GM21515 (cell line): ENCODE data around the gene TAAR2.
"Not testable (repeated sequence)": the region's sequence is repeated elsewhere in the genome, so short reads cannot be mapped to it uniquely, and the experiment has no call there.

Source experiments
- ATAC-seq: cut with Tn5 transposase; IDR thresholded peaks from one replicate; pipeline ENCODE4 v1.9.1; 2021; ENCODE audit not compliant: unreplicated experiment

Gene TAAR2

DNA sequence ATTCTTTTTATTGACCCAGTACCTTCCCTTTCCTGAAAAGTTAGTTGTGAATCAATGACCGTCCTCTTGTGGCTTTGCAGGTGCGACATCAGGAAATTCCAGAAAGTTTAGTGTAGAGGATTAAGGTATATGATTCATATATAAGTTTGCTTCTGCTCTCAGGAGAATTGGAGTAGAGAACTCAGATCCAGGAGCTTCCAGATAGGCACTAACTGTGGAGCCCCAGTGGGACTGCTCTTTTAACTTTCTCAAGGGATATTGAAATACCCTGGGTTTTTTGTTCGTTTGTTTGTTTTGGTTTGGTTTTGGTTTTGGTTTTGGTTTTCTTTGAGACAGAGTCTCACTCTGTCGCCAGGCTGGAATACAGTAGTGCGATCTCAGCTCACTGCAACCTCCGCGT is 9.5 kb downstream of the TAAR2 start:
- peak; percentile 65 for ATAC-seq

DNA sequence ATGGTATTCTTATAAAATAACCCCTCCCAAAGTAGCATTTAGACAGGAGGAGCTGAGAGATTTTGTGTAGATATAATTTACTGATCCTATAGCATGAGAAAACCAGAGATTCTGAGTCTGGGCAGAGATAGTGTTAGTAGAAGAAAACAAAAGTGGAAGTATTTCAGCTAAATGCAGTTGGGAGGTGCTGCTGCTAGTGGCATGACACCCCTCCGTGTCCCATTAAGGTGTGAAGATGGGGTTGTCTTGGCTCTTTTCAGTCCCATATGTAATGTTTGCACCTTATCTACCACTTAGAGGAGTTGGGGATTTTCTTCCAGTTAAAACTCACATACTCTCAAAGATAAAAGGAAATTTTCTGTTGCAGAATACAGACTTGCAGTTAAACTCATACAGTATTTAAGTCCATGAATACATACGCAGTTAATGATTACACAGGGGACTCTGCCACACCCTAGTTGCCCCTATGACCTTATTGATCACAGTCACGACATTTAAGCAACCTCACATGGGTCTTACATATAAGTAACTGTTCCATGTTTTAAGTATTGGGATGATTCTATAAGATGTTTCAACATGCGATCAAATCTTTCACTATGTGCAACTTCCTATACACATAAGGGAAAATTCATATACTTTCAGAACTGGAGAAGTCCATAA is 11.5 kb downstream of the TAAR2 start:
- ATAC-seq, result no peak

DNA sequence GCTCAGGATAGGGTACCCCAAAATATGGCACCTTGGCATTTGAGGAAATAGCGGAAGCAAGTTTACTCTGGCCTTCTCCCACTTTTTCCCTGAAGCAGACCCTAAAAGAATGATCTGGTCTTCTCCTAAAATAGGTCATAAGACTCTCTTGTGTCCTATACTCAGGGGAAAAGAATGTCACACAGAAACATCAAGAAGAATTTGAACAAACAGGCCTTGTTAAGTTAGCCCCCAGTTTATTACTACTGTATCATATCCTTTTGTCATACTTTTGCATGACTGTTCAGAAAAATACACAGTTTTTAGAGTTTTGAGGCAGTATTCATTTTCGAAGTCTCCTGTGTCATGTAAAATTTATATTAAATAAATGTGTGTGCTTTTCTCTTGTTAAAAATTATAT is 12.5 kb downstream of the TAAR2 start:
- ATAC-seq, result no peak

DNA sequence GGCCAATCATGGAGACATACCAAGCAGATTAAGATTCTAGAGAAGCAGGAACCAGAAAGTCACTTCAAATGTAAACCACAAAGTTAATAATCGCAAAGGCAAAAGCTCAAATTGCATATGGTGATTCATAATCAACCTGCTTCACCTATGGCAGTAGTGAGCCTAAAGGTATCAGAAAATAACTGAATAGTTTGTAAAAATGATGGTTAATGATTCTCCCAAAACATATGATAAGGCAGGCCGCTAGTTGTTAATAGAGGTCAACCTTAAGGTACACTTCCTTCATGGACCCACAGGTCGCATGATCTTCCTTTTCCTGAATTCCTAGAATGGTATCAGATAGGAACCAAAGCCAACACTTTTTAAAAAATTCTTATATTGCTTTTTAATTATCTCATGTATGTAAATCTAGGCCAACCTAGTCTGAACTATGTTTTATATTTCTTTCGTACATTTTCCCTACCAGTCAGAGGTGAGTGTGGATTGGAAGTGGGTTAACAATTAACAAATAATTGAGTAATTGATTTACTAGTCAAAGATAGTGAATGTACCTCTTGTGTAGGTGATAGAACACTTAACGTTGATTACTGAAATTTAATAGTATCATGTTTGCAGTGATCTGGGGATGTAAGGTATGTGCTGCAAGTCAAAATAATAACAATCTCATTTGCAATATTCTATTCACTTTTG is 16.4 kb downstream of the TAAR2 start:
- no peak for ATAC-seq

DNA sequence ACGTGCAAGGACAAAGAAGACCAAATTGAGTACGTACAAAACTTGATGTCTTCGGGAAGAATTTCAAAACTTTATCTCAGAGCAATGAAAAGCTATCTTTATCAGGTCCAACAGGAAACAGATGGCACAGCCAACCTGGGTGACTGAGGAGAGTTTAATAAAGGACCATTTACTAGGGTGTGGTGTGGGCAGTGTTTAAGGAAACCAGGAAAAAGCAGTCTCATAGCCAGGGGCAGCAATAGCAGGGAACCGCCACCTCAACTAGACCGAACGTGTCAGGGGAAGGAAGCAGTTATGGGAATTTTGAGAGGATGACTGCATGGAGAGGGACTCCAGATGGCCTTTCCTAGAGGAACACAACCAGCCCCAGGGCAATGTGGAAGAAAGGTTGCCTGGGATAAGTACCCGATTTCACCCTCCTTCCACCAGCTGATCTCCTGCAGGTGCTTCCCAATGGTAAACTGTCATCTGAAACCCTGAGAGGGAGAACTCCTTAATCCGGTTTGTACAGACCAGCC is 19.4 kb downstream of the TAAR2 start:
- ATAC-seq, result no peak

DNA sequence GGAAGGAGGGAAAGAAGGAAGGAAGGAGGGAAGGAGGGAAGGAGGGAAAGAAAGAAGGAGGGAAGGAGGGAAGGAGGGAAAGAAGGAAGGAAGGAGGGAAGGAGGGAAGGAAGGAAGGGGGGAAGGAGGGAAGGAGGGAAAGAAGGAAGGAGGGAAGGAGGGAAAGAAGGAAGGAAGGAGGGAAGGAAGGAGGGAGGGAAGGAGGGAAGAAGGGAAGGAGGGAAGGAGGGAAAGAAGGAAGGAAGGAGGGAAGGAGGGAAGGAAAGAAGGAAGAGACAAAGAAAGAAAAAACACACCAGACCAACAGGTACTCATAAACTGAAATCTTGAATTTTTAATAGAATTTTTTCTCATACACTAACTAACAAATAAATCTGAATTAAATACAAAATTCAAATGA is 23.2 kb downstream of the TAAR2 start:
- ATAC-seq, result not testable (repeated sequence)

DNA sequence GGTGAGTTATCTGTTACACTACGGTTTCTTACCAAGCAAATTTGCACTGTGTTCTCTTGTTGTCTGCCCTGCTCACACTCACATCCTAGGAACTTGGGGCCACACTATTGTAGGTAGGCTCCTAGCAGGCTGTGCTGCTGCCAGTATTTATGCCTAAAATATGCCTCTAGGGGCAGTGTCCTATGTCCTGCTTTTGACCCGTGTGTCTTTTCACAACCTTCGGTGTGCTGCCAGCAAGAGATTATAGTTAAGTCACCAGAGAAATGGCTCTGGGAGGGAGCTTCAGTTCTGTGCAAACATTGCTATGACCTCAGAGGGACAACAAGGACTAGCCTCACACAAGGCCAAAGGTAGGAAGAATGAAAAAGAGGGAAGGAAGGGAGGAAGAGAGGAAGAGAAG is 25.6 kb downstream of the TAAR2 start:
- ATAC-seq, result no peak

DNA sequence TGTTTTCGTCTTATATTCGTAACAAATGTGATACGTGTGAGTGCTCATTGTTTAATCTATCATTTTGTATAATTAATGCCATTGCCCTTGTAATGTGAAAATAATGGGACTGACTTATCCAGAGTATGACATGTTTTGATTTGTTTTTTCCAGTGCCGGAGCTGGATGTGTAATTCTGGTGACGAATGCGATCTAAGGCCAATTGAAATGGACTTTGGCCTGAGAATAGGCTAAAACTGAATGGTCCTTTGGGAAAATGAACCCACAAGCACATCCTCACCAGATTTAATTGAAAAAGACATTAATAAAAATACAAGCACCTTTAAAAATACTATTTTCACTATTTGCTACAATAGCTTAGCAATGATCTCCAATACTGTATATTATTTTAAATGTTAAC is 27.9 kb downstream of the TAAR2 start:
- ATAC-seq, result no peak

DNA sequence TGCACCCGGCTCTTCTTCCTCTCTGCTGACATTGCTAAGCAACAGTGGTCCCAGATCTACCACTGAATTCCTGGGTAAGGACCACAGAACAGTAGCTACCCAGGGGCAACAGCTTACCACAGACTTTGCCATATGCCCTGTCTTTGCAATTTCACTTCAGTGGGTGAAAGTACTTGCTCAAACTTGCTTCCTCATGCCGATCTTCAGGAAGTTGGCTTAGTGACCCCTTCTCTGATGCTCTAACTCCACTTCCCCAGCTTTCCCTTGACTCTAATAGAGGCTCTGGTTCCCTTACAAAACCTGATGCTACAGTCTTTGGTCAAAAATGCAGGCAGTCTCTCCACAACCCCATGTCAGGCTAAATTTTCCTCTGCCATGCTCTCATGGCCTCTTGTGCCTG is 31.2 kb downstream of the TAAR2 start:
- ATAC-seq, result no peak

DNA sequence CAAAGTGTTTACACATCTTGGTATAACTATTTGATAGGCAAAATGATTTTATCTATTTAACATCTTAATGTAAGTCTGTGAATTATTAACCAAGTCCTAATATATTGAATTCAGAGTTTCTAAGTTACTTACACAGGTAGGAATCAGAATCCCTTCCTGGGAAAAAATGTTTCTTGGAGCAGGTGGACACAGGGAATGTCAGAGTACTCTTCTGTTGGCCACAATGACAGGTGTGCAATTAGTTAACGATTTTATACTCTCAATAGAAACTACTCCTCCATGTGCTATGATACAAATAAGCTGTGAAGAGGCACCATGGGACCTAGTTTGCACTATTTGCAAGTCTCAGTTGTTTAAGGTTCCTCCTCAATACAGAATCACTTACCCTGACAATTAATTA is 33.7 kb downstream of the TAAR2 start:
- no peak for ATAC-seq

DNA sequence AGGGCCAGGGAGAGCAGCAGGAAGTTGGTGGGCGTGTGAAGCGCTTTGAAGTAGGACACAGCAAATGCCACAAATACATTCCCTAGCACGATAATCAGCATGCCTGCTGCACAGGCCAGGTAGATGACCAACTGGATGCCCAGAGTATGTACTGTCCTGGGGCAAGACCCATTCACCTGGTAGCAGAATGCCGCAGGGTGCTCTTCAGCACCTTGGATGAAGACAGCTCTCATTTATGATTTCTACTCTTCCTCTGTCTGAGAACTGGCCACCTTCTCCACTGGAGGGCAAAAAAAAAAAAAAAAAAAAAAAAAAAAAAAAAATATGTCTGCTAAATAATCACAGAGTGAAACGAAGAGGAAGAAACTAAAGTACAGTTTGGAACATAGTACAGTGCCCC is 34.6 kb downstream of the TAAR2 start, which contains the start of gene TAAR5:
Gene TAAR5 (minus strand): TSS at position 288 of the 400 bp plus-strand sequence. CDS start 55 bp downstream, at position 233.
- no peak for ATAC-seq

DNA sequence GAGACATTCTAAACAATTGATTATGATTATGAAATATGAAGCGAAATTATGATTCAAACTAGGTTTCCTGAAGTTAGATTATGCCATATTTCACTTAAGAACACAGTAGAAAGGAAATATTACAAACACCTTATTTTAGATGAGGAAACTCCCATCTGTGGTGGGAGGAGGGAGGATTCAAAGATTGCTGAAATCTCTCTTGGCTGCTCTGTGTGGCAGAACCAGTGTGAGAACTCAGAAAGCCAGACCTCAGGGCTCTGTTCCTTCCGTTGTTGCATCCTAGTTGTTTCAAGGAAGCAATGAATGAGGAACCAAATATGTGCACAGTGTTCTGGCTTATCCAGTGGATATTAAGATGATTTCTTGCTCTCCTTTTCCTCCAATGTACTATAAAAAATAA is 36.7 kb downstream of the TAAR2 start:
- ATAC-seq, result no peak

DNA sequence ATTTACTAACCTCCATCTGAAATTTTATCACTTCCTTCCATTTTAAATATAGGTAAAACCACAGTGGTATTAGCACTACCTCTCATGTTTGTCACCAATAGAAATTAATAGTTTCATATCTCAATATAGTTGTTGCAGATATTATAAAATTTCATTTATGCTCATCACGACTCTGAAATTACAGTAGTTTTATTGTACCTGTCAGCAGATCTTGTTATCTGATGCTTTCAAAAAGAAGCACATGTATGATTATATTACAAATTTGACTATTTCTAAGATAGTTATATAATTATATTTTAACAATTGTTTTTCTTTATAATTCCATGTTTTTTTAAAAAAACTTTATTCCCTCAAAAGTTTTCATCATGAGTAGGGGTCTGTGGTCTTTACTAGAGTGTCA is 39.4 kb downstream of the TAAR2 start:
- ATAC-seq, result no peak

DNA sequence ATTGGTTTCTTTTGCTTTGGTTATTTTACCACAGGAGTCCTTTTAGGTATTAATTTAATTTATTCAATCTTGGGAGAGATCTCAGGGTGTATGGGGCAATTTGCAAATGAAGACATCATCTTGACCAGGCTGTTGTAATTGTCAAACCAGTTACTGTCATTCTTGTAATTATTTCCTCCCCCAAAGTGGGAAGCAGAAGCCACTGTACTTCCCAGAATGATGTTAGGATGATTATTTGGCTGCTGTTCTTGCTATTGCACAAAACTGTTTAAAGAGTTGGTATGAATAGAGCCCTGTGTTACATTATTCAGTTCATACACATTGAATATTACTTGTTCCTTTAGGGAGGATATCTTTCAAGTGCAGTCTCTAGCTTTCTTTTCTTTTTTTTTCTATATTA is 52.3 kb downstream of the TAAR2 start:
- no peak for ATAC-seq

DNA sequence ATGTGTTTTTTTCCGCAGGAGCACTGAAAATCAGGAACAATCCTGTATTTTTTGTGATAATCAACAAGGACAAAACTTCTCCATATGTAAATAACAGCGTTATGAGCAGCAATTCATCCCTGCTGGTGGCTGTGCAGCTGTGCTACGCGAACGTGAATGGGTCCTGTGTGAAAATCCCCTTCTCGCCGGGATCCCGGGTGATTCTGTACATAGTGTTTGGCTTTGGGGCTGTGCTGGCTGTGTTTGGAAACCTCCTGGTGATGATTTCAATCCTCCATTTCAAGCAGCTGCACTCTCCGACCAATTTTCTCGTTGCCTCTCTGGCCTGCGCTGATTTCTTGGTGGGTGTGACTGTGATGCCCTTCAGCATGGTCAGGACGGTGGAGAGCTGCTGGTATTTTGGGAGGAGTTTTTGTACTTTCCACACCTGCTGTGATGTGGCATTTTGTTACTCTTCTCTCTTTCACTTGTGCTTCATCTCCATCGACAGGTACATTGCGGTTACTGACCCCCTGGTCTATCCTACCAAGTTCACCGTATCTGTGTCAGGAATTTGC is 53.8 kb downstream of the TAAR2 start, which contains the start of gene TAAR6:
Gene TAAR6 (plus strand): TSS at position 102 of the 557 bp plus-strand sequence. CDS start 0 bp downstream, at position 102.
- no peak for ATAC-seq

DNA sequence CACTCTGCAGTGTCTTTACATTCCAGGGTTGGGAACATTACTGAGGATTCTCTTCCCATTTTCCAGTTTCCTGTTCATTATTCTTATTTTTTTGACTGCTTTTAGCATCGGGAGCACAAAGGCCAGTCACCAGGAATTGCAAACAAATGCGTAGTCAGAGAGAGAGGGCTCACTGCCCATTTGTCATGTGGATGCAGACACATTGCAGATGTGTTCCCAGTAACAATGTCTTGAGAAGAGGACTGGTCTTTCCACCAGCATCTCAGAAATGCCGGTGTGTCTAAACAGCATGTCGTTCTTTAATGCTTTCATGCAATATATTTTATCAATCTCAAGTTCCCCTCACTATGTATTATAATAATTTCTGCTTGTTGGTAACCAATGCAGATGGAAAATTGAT is 54.9 kb downstream of the TAAR2 start:
- ATAC-seq, result no peak

DNA sequence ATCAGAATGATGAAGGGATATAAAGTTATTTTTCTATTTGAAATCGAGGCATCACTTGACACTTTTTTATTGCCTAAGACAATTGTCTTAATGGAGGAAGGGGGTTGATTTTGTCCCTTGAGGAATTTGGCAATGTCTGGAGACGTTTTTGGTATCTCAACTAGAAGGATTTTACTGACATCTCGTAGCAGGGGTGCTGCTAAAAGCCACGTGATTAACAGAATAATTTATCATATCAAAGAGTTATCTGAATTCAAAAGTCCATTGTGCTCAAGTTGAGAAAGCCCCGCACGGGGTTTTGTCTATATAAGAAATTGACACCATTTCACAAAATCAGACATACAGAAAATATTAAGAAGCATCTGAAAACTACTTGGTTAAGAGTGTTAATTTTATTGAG is 55.5 kb downstream of the TAAR2 start:
- no peak for ATAC-seq

DNA sequence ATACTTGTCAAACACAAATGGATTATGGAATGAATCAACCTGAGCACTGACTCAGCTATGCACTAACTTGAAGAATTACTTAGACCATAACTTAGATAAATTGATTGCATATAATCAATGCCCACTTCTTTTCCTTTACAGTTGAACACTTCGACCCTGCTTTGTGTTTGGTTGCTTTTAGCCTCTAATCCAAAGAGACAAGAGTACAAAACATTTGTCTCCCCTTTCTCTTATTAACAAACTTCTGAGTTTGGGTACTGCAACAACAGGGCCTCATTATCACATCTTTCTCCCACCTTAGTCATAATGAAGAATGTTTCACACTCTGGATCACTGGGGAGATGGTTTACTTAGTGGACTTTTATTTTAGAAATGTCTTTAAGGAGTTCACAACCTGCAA is 56.5 kb downstream of the TAAR2 start:
- no peak for ATAC-seq
